K562 (cell line): ENCODE measurements around the gene OSBP2. TPM values are rescaled to one million over a fixed set of nuclear protein-coding genes. Genes with fewer than 3 reads are reported as not detected.

Experiments
- ATAC-seq: fragments of 200-7000 bp; cut with Tn5 transposase; 3 replicates; pipeline ENCODE4 v1.9.1; 2020; ENCODE audit warnings: moderate library complexity
- BruUV-seq: library from RNA; stranded (reverse); fragments of 400-500 nt; replicated peaks from 2 replicates; lab custom pipeline; 2021; lab: Mats Ljungman, UMichigan
- CTCF ChIA-PET: fragments of 300-600 bp; formaldehyde crosslinking; extraction: SDS; loops from one replicate; lab custom pipeline; 2021; ENCODE audit warnings: low intra/inter-chr PET ratio; lab: Yijun Ruan, JAX
- POLR2A ChIA-PET: fragments of 300-600, 350-650 bp; sonication (Branson Sonifier 250); formaldehyde crosslinking; extraction: SDS; loops from one replicate; lab custom pipeline; 2021; ENCODE audit warnings: antibody characterized with exemption, inconsistent platforms; lab: Yijun Ruan, JAX
- DNase-seq, 4 experiments: peaks; one replicate each; pipeline versions ENCODE4 v3.0.0 to v3.0.0-alpha.2; 2011 to 2018; ENCODE audit warnings: low spot score in 3 of 4, mixed read lengths in 3 of 4; ENCODE audit errors: extremely low read depth in 1 of 4
- FAIRE-seq: peaks from 2 replicates; lab custom pipeline; 2011; peaks lifted over from hg19 to GRCh38; lab: Jason Lieb, UNC
- H2AFZ ChIP-seq: 2 replicates; pipeline ENCODE4 v1.6.0; 2011; ENCODE audit warnings: low read depth, low read length, control low read depth, inconsistent platforms
- H3K27ac ChIP-seq: fragments of 200-600 bp; 3 replicates; pipeline ENCODE4 v1.8.0; 2011; ENCODE audit warnings: low read depth, mild to moderate bottlenecking, control low read depth, inconsistent platforms, low read length, moderate library complexity, mixed read lengths; ENCODE audit errors: extremely low read depth
- H3K27me3 ChIP-seq, 2 experiments: fragments of 300-600 bp in 1 of 2; 2 replicates in 1 of 2; 3 replicates in 1 of 2; pipeline versions ENCODE4 v1.6.0 to v1.8.0; 2011; ENCODE audit warnings: inconsistent platforms in 2 of 2, low read length in 2 of 2, mild to moderate bottlenecking in 1 of 2, mixed read lengths in 1 of 2, moderate library complexity in 1 of 2; ENCODE audit not compliant: control insufficient read depth in 2 of 2, insufficient read depth in 2 of 2
- H3K36me3 ChIP-seq: fragments of 300-600 bp; 3 replicates; pipeline ENCODE4 v1.8.0; 2011; ENCODE audit warnings: mild to moderate bottlenecking, low read length, inconsistent platforms; ENCODE audit not compliant: control insufficient read depth, insufficient read depth
- H3K4me1 ChIP-seq, 2 experiments: fragments of 200-600 bp in 1 of 2; replicated peaks in 1 of 2; 2 replicates in 1 of 2; 3 replicates in 1 of 2; pipeline versions ENCODE4 v1.5.1 to v1.8.0; 2011; ENCODE audit warnings: inconsistent platforms in 2 of 2, low read length in 2 of 2, mild to moderate bottlenecking in 1 of 2, mixed read lengths in 1 of 2, moderate library complexity in 1 of 2; ENCODE audit not compliant: control insufficient read depth in 2 of 2, insufficient read depth in 2 of 2
- H3K4me2 ChIP-seq: 2 replicates; pipeline ENCODE4 v1.6.1; 2011; ENCODE audit warnings: low read length, control low read depth, inconsistent platforms, mixed read lengths; ENCODE audit not compliant: insufficient read depth
- H3K4me3 ChIP-seq: fragments of 200-600 bp; sonication (generic), shearing (Covaris generic); 2 replicates; pipeline ENCODE4 v1.5.1; 2016; ENCODE audit warnings: control low read depth, inconsistent platforms
- H3K79me2 ChIP-seq: fragments of 200-600 bp; 3 replicates; pipeline ENCODE4 v1.8.0; 2011; ENCODE audit warnings: low read length, inconsistent platforms; ENCODE audit not compliant: control insufficient read depth, insufficient read depth
- H3K9ac ChIP-seq, 2 experiments: 2 replicates each; pipeline versions ENCODE4 v1.6.0 to v1.6.1; 2011; ENCODE audit warnings: low read depth in 2 of 2, low read length in 2 of 2, control low read depth in 1 of 2, inconsistent platforms in 1 of 2, mild to moderate bottlenecking in 1 of 2, mixed read lengths in 1 of 2; ENCODE audit not compliant: insufficient read depth in 1 of 2
- H3K9me1 ChIP-seq: one replicate; pipeline ENCODE4 v1.6.0; 2011; ENCODE audit warnings: inconsistent platforms, mild to moderate bottlenecking, low read length, moderate library complexity; ENCODE audit not compliant: control insufficient read depth, insufficient read depth
- H3K9me3 ChIP-seq: replicated peaks from 2 replicates; pipeline ENCODE4 v1.5.1; 2011; ENCODE audit warnings: low read depth, low read length, inconsistent platforms; ENCODE audit not compliant: control insufficient read depth, insufficient read depth
- H4K20me1 ChIP-seq: replicated peaks from 2 replicates; pipeline ENCODE4 v1.6.1; 2011; ENCODE audit warnings: low read length, inconsistent platforms, mixed read lengths; ENCODE audit not compliant: control insufficient read depth, insufficient read depth
- GABPB1 ChIP-seq: sonication (generic); formaldehyde crosslinking; IDR thresholded peaks from 2 replicates; pipeline ENCODE4 v1.8.0; 2022; ENCODE audit warnings: mild to moderate bottlenecking, missing genetic modification reagents
- KLF13 ChIP-seq: fragments of 450-650 bp; IDR thresholded peaks from 2 replicates; pipeline ENCODE4 v1.6.1; 2016; ENCODE audit warnings: missing genetic modification characterization, low read depth, mild to moderate bottlenecking, missing compliant biosample characterization, moderate library complexity, borderline replicate concordance
- NEUROD1 ChIP-seq: fragments of 150-350 bp; IDR thresholded peaks from 2 replicates; pipeline ENCODE4 v1.6.1; 2014; ENCODE audit warnings: borderline replicate concordance, low read length, low read depth; ENCODE audit not compliant: partially characterized antibody
- NFIC ChIP-seq: fragments of 450-650 bp; IDR thresholded peaks from 2 replicates; pipeline ENCODE4 v1.6.1; 2017; ENCODE audit warnings: mild to moderate bottlenecking, inconsistent platforms
- PPARD ChIP-seq: fragments of 250-450 bp; sonication (Bioruptor Pico); IDR thresholded peaks from 2 replicates; pipeline ENCODE4 v1.8.0; 2022; ENCODE audit warnings: inconsistent platforms, mild to moderate bottlenecking, moderate library complexity
- RFX7 ChIP-seq: fragments of 250-450 bp; sonication (Bioruptor Pico); IDR thresholded peaks from 2 replicates; pipeline ENCODE4 v1.5.1; 2021; ENCODE audit warnings: mild to moderate bottlenecking
- XRCC5 ChIP-seq: fragments of 200-400 bp; formaldehyde crosslinking; IDR thresholded peaks from 2 replicates; pipeline ENCODE4 v1.6.1; 2017; ENCODE audit warnings: low read depth, mild to moderate bottlenecking, low read length
- ZBTB8A ChIP-seq: fragments of 450-650 bp; IDR thresholded peaks from 2 replicates; pipeline ENCODE4 v1.6.1; 2018; ENCODE audit warnings: mild to moderate bottlenecking, moderate library complexity; ENCODE audit not compliant: partially characterized antibody
- ZNF165 ChIP-seq: fragments of 250-450 bp; sonication (Bioruptor Pico); IDR thresholded peaks from 2 replicates; pipeline ENCODE4 v1.4.0; 2020; ENCODE audit warnings: borderline replicate concordance
- ZNF175 ChIP-seq: fragments of 200-800 bp; sonication (Bioruptor generic); IDR thresholded peaks from 2 replicates; pipeline ENCODE4 v1.6.1; 2016; ENCODE audit warnings: low read depth, mild to moderate bottlenecking, missing genetic modification characterization, missing compliant biosample characterization
- ZNF449 ChIP-seq: fragments of 250-450 bp; sonication (Bioruptor Pico); IDR thresholded peaks from 2 replicates; pipeline ENCODE4 v1.8.0; 2022; ENCODE audit warnings: moderate library complexity, mild to moderate bottlenecking, inconsistent platforms
- ZNF639 ChIP-seq, 2 experiments: fragments of 200-800 bp in 1 of 2; sonication (Bioruptor generic) in 1 of 2; sonication (generic) in 1 of 2; formaldehyde crosslinking in 1 of 2; IDR thresholded peaks in 1 of 2; conservative IDR thresholded peaks in 1 of 2; 2 replicates each; pipeline versions ENCODE4 v1.5.0 to v1.6.1; 2016 to 2020; ENCODE audit warnings: missing compliant biosample characterization in 1 of 2, missing genetic modification characterization in 1 of 2, missing genetic modification reagents in 1 of 2
- ZNF766 ChIP-seq: fragments of 200-800 bp; sonication (Bioruptor generic); conservative IDR thresholded peaks from 2 replicates; pipeline ENCODE4 v1.6.1; 2016; ENCODE audit warnings: missing genetic modification characterization, missing compliant biosample characterization
- WGBS: fragments of 100-300 bp; shearing (Covaris generic); methylation state at CpG from one replicate; pipeline ENCODE4 v1.1.6; 2016; ENCODE audit warnings: low coverage, mixed read lengths; ENCODE audit not compliant: insufficient coverage; ENCODE audit errors: missing lambda C conversion rate; 5-methylcytosine and 5-hydroxymethylcytosine counted together
- in situ Hi-C: fragments of 300-500 bp; cut with MboI; formaldehyde crosslinking; loops from 4 replicates; pipeline ENCODE4 v1.15.0; 2018; ENCODE audit warnings: inconsistent platforms, mixed read lengths
- intact Hi-C: fragments of 100-400 bp; cut with micrococcal nuclease; formaldehyde crosslinking; loops from 2 replicates; pipeline ENCODE4 v1.14.2; 2022
- polyA plus RNA-seq, 8 experiments: library from polyadenylated mRNA; depleted of rRNA in 4 of 8; stranded (reverse) in 5 of 8; unstranded in 3 of 8; fragments of >200 nt; fragmentation: Nextera tagmentation in 2 of 8; fragmentation: Illumina TruSeq in 1 of 8; extraction: Ambion mirVana in 2 of 8; extraction: Trizol in 1 of 8; gene quantifications; 2 replicates each; pipeline versions ENCODE4 v1.2.1 to v1.2.3, GENCODE V29; 2011 to 2014; ENCODE audit warnings: inconsistent platforms in 1 of 8, missing spikeins in 1 of 8
- total RNA-seq, 7 experiments: library from RNA; depleted of rRNA in 6 of 7; stranded (reverse); fragments of >200 nt in 6 of 7; fragmentation: Illumina TruSeq in 2 of 7; extraction: Trizol in 2 of 7; gene quantifications; 2 replicates each; pipeline versions ENCODE4 v1.2.1 to v1.2.3, GENCODE V29; 2011 to 2021; ENCODE audit warnings: low replicate concordance in 1 of 7

Gene OSBP2
- total and polyA plus RNA-seq, 9 of the 15 experiments (the other 6 are each of a cell fraction or from before 2014, with no cell fraction given): 0.52 to 29.5 (median 21.6) TPM

GRCh38 chr22:30927806-30928205 is 233.1 kb downstream of the OSBP2 start:
- no peak for TF ChIP-seq ZNF175 (CRISPR knock-in tag)
- TF ChIP-seq XRCC5: no peak
- TF ChIP-seq RFX7 (CRISPR knock-in tag): no peak
- H3K79me2 ChIP-seq: no peaks in the 10 kb centered on the region
- 94% methylated on average over 7 of the region's 10 CpGs for WGBS
- no peak overlapping the region for H3K27ac ChIP-seq
- H3K9ac ChIP-seq: no peak overlapping the region; a peak in 1 of 4 replicates
- no peaks in the 10 kb centered on the region for H4K20me1 ChIP-seq
- no peak overlapping the region for H3K4me2 ChIP-seq
- H3K36me3 ChIP-seq: peaks cover 71% of the 10 kb centered on the region; the same call in 2 of the 3 replicates
- no peaks in the 10 kb centered on the region for H3K9me3 ChIP-seq
- in situ Hi-C loops (no loop called here), intact Hi-C loops (no loop called here)
- H3K27me3 ChIP-seq: no peaks in the 10 kb centered on the region
- FAIRE-seq (no peak), DNase-seq (no peak), ATAC-seq (no peak)
- ChIA-PET POLR2A (no interaction called here), CTCF (no interaction called here)
- BruUV-seq: no TSS peak
- H3K4me1 ChIP-seq: no peaks in the 10 kb centered on the region
- H2AFZ ChIP-seq: no peak overlapping the region
- H3K4me3 ChIP-seq: no peak overlapping the region
- no peaks in the 10 kb centered on the region for H3K9me1 ChIP-seq

GRCh38 chr22:30928401-30928800 is 233.7 kb downstream of the OSBP2 start:
- no peaks in the 10 kb centered on the region for H3K9me3 ChIP-seq
- CTCF ChIA-PET: no interaction called here
- H3K9ac ChIP-seq: no peak overlapping the region
- intact Hi-C loops (no loop called here), in situ Hi-C loops (no loop called here)
- no peaks in the 10 kb centered on the region for H4K20me1 ChIP-seq
- DNase-seq (no peak), ATAC-seq (no peak), FAIRE-seq (no peak)
- no peak overlapping the region for H3K27ac ChIP-seq
- H3K4me2 ChIP-seq: no peak overlapping the region
- no peaks in the 10 kb centered on the region for H3K4me1 ChIP-seq
- POLR2A ChIA-PET: no interaction called here
- peaks cover 77% of the 10 kb centered on the region; the same call in 2 of the 3 replicates for H3K36me3 ChIP-seq
- H3K79me2 ChIP-seq: no peaks in the 10 kb centered on the region
- H3K27me3 ChIP-seq: no peaks in the 10 kb centered on the region
- H3K4me3 ChIP-seq: no peak overlapping the region
- no TSS peak for BruUV-seq
- WGBS: 100% methylated on average over 1 of the region's 6 CpGs
- no peaks in the 10 kb centered on the region for H3K9me1 ChIP-seq
- H2AFZ ChIP-seq: no peak overlapping the region
- TF ChIP-seq GABPB1 (CRISPR knock-in tag) (no peak), NFIC (no peak), NEUROD1 (no peak), KLF13 (no peak), ZNF639 (CRISPR knock-in tag; conservative IDR thresholded peaks at IDR 0.05 in 1 of 2, IDR thresholded peaks at IDR 0.05 in 1 of 2) (no peak), PPARD (CRISPR knock-in tag) (no peak), ZBTB8A (no peak), ZNF449 (CRISPR knock-in tag) (no peak), ZNF766 (CRISPR knock-in tag) (no peak), ZNF165 (no peak)
